Duodenal mucosa (tissue), 2 donors: ENCODE measurements around the gene CYP20A1.
A peak's percentile ranks its signal among the peaks of the same experiment; 100 is the strongest.
"Not testable (repeated sequence)": the region's sequence is repeated elsewhere in the genome, so short reads cannot be mapped to it uniquely, and the experiment has no call there.

ENCODE experiments used
- H3K27ac ChIP-seq: one replicate; pipeline ENCODE4 v1.7.0; 2013; ENCODE audit warnings: low read depth, low read length
- H3K27me3 ChIP-seq, 2 donors: one replicate each; pipeline ENCODE4 v1.7.0; 2013; ENCODE audit warnings: low read length in 2 of 2, control low read depth in 1 of 2; ENCODE audit not compliant: insufficient read depth in 2 of 2, control insufficient read depth in 1 of 2
- H3K36me3 ChIP-seq, 2 donors: one replicate each; pipeline ENCODE4 v1.7.0; 2013; ENCODE audit warnings: low read length in 2 of 2, control low read depth in 1 of 2; ENCODE audit not compliant: insufficient read depth in 2 of 2, control insufficient read depth in 1 of 2
- H3K4me1 ChIP-seq, 2 donors: one replicate each; pipeline ENCODE4 v1.7.0; 2013; ENCODE audit warnings: low read length in 2 of 2, control low read depth in 1 of 2; ENCODE audit not compliant: insufficient read depth in 2 of 2, control insufficient read depth in 1 of 2
- H3K4me3 ChIP-seq, 2 donors: one replicate each; pipeline ENCODE4 v1.7.0; 2013; ENCODE audit warnings: low read length in 2 of 2, low read depth in 1 of 2
- H3K9ac ChIP-seq, 2 donors: one replicate each; pipeline ENCODE4 v1.7.0; 2013; ENCODE audit warnings: low read length in 2 of 2, low read depth in 1 of 2
- H3K9me3 ChIP-seq, 2 donors: one replicate each; pipeline ENCODE4 v1.7.0; 2013; ENCODE audit warnings: low read length in 2 of 2, control low read depth in 1 of 2; ENCODE audit not compliant: control insufficient read depth in 1 of 2

CYP20A1 gene

GRCh38 chr2:203280428-203281064 is 41.7 kb downstream of the CYP20A1 start:
- no peaks in the 10 kb centered on the region for H3K4me1 ChIP-seq
- no peak overlapping the region for H3K9ac ChIP-seq
- no peak overlapping the region for H3K4me3 ChIP-seq
- no peaks in the 10 kb centered on the region for H3K27me3 ChIP-seq
- no peaks in the 10 kb centered on the region for H3K9me3 ChIP-seq
- H3K36me3 ChIP-seq, result peaks cover 4 to 55% of the 10 kb centered on the region in 2 donors
- no peak overlapping the region for H3K27ac ChIP-seq

GRCh38 chr2:203282101-203282500 is 43.3 kb downstream of the CYP20A1 start:
- H3K27me3 ChIP-seq, result no peaks in the 10 kb centered on the region
- peaks cover 4 to 65% of the 10 kb centered on the region in 2 donors for H3K36me3 ChIP-seq
- no peaks in the 10 kb centered on the region for H3K9me3 ChIP-seq
- H3K4me1 ChIP-seq, result no peaks in the 10 kb centered on the region
- no peak overlapping the region for H3K27ac ChIP-seq
- no peak overlapping the region for H3K9ac ChIP-seq
- H3K4me3 ChIP-seq, result no peak overlapping the region

- Histone ChIP-seq H3K27ac (no peak overlapping the region), H3K4me3 (no peak overlapping the region), H3K36me3 (peaks cover 0 to 40% of the 10 kb centered on the region in 2 donors), H3K9ac (no peak overlapping the region), H3K4me1 (no peaks in the 10 kb centered on the region), H3K27me3 (no peaks in the 10 kb centered on the region), H3K9me3 (no peaks in the 10 kb centered on the region)
Measured at GRCh38 chr2:203286532-203286931, 47.7 kb downstream of the CYP20A1 start.

- H3K4me3 ChIP-seq, result no peak overlapping the region
- no peaks in the 10 kb centered on the region for H3K4me1 ChIP-seq
- no peaks in the 10 kb centered on the region for H3K27me3 ChIP-seq
- no peak overlapping the region for H3K9ac ChIP-seq
- H3K36me3 ChIP-seq, result peaks cover 0 to 4% of the 10 kb centered on the region in 2 donors
- H3K27ac ChIP-seq, result no peak overlapping the region
- H3K9me3 ChIP-seq, result no peaks in the 10 kb centered on the region
Measured at GRCh38 chr2:203301667-203302066, 62.8 kb downstream of the CYP20A1 start.

GRCh38 chr2:203302586-203302985 is 63.8 kb downstream of the CYP20A1 start:
- not testable (repeated sequence) for H3K9me3 ChIP-seq, H3K4me1 ChIP-seq, H3K27ac ChIP-seq, H3K36me3 ChIP-seq, H3K9ac ChIP-seq, H3K4me3 ChIP-seq, H3K27me3 ChIP-seq

- peaks cover 3% of the 10 kb centered on the region in 2 donors for H3K36me3 ChIP-seq
- no peak overlapping the region for H3K27ac ChIP-seq
- H3K27me3 ChIP-seq, result no peaks in the 10 kb centered on the region
- no peak overlapping the region for H3K9ac ChIP-seq
- H3K9me3 ChIP-seq, result no peaks in the 10 kb centered on the region
- no peaks in the 10 kb centered on the region for H3K4me1 ChIP-seq
- no peak overlapping the region for H3K4me3 ChIP-seq
Measured at GRCh38 chr2:203310688-203311436, 72.0 kb downstream of the CYP20A1 start.

GRCh38 chr2:203326356-203326755 is 87.5 kb downstream of the CYP20A1 start:
- Histone ChIP-seq H3K9me3 (no peaks in the 10 kb centered on the region), H3K36me3 (no peaks in the 10 kb centered on the region), H3K4me1 (peaks cover 5 to 6% of the 10 kb centered on the region in 2 donors), H3K9ac (no peak overlapping the region), H3K4me3 (no peak overlapping the region), H3K27ac (no peak overlapping the region), H3K27me3 (no peaks in the 10 kb centered on the region)

GRCh38 chr2:203327582-203327900 is 88.7 kb downstream of the CYP20A1 start:
- Histone ChIP-seq H3K27me3 (no peaks in the 10 kb centered on the region), H3K4me3 (peak overlapping the region; percentile 86 to 87), H3K9ac (peak overlapping the region; percentile 44 to 76), H3K36me3 (no peaks in the 10 kb centered on the region), H3K27ac (no peak overlapping the region), H3K9me3 (no peaks in the 10 kb centered on the region), H3K4me1 (peaks cover 5 to 6% of the 10 kb centered on the region in 2 donors)

- Histone ChIP-seq H3K9me3 (no peaks in the 10 kb centered on the region), H3K27me3 (no peaks in the 10 kb centered on the region), H3K36me3 (no peaks in the 10 kb centered on the region), H3K4me1 (peaks cover 5 to 6% of the 10 kb centered on the region in 2 donors), H3K27ac (peak within 1 kb of the TSS; percentile 73), H3K4me3 (peak within 1 kb of the TSS; percentile 86 to 87), H3K9ac (peak within 1 kb of the TSS; percentile 44 to 76)
Measured at GRCh38 chr2:203327901-203328759, 89.3 kb downstream of the CYP20A1 start, which contains the start of gene ABI2. Gene ABI2 (plus strand): TSS chr2:203328394. CDS start chr2:203328515, 121 bp downstream.
